Chondrocyte (in vitro differentiated cells): Measurements from ENCODE around the gene RAB8B. TPM values are rescaled to one million over a fixed set of nuclear protein-coding genes. Genes with fewer than 3 reads are reported as not detected.
A peak's percentile ranks its signal among the peaks of the same experiment; 100 is the strongest.

Experiments used
- DNase-seq: peaks from one replicate; pipeline ENCODE4 v3.0.0; 2021; ENCODE audit warnings: mixed read lengths, low spot score
- H3K27ac Mint-ChIP-seq: one replicate; pipeline ENCODE4 v1.8.0; 2021; ENCODE audit warnings: mild to moderate bottlenecking, moderate library complexity, mixed read lengths; ENCODE audit not compliant: unreplicated experiment
- H3K27me3 Mint-ChIP-seq: 2 replicates; pipeline ENCODE4 v1.8.0; 2021; ENCODE audit warnings: low read depth, mixed read lengths
- H3K36me3 Mint-ChIP-seq: 2 replicates; pipeline ENCODE4 v1.8.0; 2021; ENCODE audit warnings: low read depth, mixed read lengths
- H3K4me1 Mint-ChIP-seq: 2 replicates; pipeline ENCODE4 v1.8.0; 2021; ENCODE audit warnings: low read depth, mild to moderate bottlenecking, mixed read lengths
- H3K4me3 Mint-ChIP-seq: one replicate; pipeline ENCODE4 v1.8.0; 2021; ENCODE audit warnings: mild to moderate bottlenecking, moderate library complexity, mixed read lengths; ENCODE audit not compliant: unreplicated experiment
- H3K9me3 Mint-ChIP-seq: 2 replicates; pipeline ENCODE4 v1.8.0; 2021; ENCODE audit warnings: low read depth, mixed read lengths
- total RNA-seq: library from RNA; stranded (reverse); gene quantifications from 3 replicates; pipeline ENCODE4 v1.2.1, GENCODE V29; 2021
- TF ChIP-seq, protein P1 (sequence below): fragments of 200-600 bp; sonication (generic); IDR thresholded peaks from 2 replicates; pipeline ENCODE4 v1.5.0; 2021; ENCODE audit warnings: antibody characterized with exemption, mild to moderate bottlenecking, moderate library complexity

RAB8B gene
- total RNA-seq, 1 donor from 2014 or later: 34.8 TPM

DNA sequence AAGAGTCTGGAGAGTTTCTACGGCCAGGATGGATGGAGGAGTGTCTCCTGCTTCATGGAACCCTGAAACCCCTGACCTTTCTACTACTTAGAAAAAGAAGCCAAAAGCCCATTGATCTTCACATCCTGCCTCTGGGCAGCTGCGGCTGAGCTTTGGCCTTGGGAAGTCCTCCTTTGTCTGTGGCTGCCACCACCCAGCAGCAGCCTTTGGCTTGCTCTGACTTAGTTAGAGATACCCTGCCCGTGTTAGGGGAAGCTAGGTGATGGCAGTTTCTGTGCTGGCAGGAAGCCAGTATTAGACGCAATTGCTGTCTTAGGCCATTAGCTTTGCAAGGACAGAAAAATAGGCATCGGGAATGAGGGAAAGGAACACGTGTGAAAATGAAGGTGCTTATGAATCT is 106.8 kb downstream of the RAB8B start:
- Mint-ChIP-seq H3K4me1 (peaks cover 28% of the 10 kb centered on the region), H3K36me3 (peaks cover 26% of the 10 kb centered on the region), H3K27me3 (no peaks in the 10 kb centered on the region), H3K9me3 (peaks cover 2% of the 10 kb centered on the region), H3K27ac (no peak overlapping the region), H3K4me3 (no peak overlapping the region)
- DNase-seq: no peak
- TF ChIP-seq, protein P1, sequence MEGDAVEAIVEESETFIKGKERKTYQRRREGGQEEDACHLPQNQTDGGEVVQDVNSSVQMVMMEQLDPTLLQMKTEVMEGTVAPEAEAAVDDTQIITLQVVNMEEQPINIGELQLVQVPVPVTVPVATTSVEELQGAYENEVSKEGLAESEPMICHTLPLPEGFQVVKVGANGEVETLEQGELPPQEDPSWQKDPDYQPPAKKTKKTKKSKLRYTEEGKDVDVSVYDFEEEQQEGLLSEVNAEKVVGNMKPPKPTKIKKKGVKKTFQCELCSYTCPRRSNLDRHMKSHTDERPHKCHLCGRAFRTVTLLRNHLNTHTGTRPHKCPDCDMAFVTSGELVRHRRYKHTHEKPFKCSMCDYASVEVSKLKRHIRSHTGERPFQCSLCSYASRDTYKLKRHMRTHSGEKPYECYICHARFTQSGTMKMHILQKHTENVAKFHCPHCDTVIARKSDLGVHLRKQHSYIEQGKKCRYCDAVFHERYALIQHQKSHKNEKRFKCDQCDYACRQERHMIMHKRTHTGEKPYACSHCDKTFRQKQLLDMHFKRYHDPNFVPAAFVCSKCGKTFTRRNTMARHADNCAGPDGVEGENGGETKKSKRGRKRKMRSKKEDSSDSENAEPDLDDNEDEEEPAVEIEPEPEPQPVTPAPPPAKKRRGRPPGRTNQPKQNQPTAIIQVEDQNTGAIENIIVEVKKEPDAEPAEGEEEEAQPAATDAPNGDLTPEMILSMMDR: no peak

GRCh38 chr15:63299943-63300575 is 110.7 kb downstream of the RAB8B start:
- no peaks in the 10 kb centered on the region for H3K9me3 Mint-ChIP-seq
- peaks cover 13% of the 10 kb centered on the region for H3K4me1 Mint-ChIP-seq
- TF ChIP-seq, protein P1: no peak
- H3K27me3 Mint-ChIP-seq: no peaks in the 10 kb centered on the region
- no peak overlapping the region for H3K27ac Mint-ChIP-seq
- H3K4me3 Mint-ChIP-seq: no peak overlapping the region
- peaks cover 38% of the 10 kb centered on the region for H3K36me3 Mint-ChIP-seq
- no peak for DNase-seq

DNA sequence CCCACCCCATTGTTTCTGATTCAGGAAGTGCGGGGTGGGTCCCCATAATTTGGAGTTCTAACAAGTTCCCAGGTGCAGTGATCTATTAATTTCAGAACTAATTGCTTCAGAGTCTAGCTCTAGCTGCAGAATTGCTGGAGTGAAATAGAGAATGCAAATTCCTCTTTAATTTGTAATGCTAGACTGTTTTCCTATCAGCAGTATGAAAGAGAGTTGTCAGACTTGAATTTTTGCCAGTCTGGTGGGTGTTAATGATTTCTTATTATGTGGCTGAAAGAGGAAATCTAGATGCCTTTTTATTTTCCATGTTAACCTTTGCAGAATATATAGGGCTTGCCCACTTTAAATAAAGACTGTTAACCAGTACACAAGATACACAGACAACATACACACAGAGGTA is 111.7 kb downstream of the RAB8B start:
- DNase-seq: no peak
- TF ChIP-seq, protein P1: no peak
- Mint-ChIP-seq H3K27me3 (no peaks in the 10 kb centered on the region), H3K36me3 (peaks cover 40% of the 10 kb centered on the region), H3K4me3 (no peak overlapping the region), H3K27ac (peak overlapping the region; percentile 8), H3K9me3 (no peaks in the 10 kb centered on the region), H3K4me1 (peaks cover 13% of the 10 kb centered on the region)

GRCh38 chr15:63305260-63305659 is 115.9 kb downstream of the RAB8B start:
- no peak for DNase-seq
- Mint-ChIP-seq H3K27me3 (no peaks in the 10 kb centered on the region), H3K9me3 (no peaks in the 10 kb centered on the region), H3K27ac (no peak overlapping the region), H3K36me3 (peaks cover 32% of the 10 kb centered on the region), H3K4me3 (no peak overlapping the region), H3K4me1 (peaks cover 13% of the 10 kb centered on the region)
- TF ChIP-seq, protein P1: no peak

- Mint-ChIP-seq H3K27me3 (no peaks in the 10 kb centered on the region), H3K27ac (no peak overlapping the region), H3K4me3 (no peak overlapping the region), H3K36me3 (peaks cover 32% of the 10 kb centered on the region), H3K9me3 (no peaks in the 10 kb centered on the region), H3K4me1 (peaks cover 4% of the 10 kb centered on the region)
- TF ChIP-seq, protein P1: no peak
- DNase-seq: no peak
Measured at GRCh38 chr15:63306492-63307073, 117.2 kb downstream of the RAB8B start.
